ENCODE results near the gene FBXO36. TPM values are rescaled to one million over a fixed set of nuclear protein-coding genes. Genes with fewer than 3 reads are reported as not detected.
"Not testable (repeated sequence)": the region's sequence is repeated elsewhere in the genome, so short reads cannot be mapped to it uniquely, and the experiment has no call there.

Gene FBXO36
- total and polyA plus RNA-seq, 2 donors (not counting 1 experiment from before 2014, with no cell fraction given) = 0.49 to 1.5 TPM

DNA sequence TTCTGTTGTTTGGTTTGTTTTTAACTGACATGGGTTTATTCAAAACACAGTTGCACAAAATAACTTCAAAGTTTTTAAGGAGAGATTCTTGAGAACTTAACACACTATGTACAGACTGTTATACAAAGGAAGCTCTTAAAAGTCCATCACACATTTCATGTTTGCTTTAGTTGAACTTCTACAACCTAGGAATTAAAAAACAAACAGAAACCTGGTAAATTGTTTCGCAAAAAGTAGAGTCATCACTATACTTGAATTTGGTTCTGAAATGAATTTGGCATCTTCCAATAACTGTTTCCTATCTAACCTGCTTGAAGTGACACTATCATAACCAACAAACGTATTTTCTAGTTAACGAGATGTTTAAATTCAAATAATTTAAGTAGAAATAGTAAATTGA lies 22.3 kb upstream of the FBXO36 start:
- Mint-ChIP-seq H3K9me3 (ENCODE audit: insufficient read depth) (no peaks in the 10 kb centered on the region), H3K4me3 (no peak overlapping the region), H3K4me1 (peaks cover 35% of the 10 kb centered on the region), H3K27ac (no peak overlapping the region), H3K27me3 (no peaks in the 10 kb centered on the region)
- Histone ChIP-seq H3K27ac (ENCODE audit: low read length in 2 of 2) (no peak overlapping the region), H3K4me3 (ENCODE audit: control extremely low read depth in 1 of 5, extremely low read depth in 1 of 5, insufficient read depth in 1 of 5, low read depth in 2 of 5, low read length in 4 of 5) (no peak overlapping the region), H4K20me1 (ENCODE audit: control insufficient read depth, insufficient read depth, low read length, poor library complexity, severe bottlenecking) (peaks cover 60% of the 10 kb centered on the region), H3K27me3 (replicated peaks in 1 of 4; ENCODE audit: control extremely low read depth in 1 of 4, control insufficient read depth in 3 of 4, insufficient read depth in 4 of 4, low read length in 3 of 4) (no peaks in the 10 kb centered on the region), H3K9ac (ENCODE audit: low read length) (no peak overlapping the region), H3K9me3 (ENCODE audit: control extremely low read depth in 1 of 3, control insufficient read depth in 2 of 3, insufficient read depth in 1 of 3, low read length in 2 of 3) (no peaks in the 10 kb centered on the region), H3K79me2 (ENCODE audit: control insufficient read depth, insufficient read depth, low read length) (peaks cover 99% of the 10 kb centered on the region), H2AFZ (ENCODE audit: insufficient read depth, low read depth, low read length, poor library complexity, severe bottlenecking) (no peak overlapping the region), H3K4me2 (replicated peaks; ENCODE audit: low read depth, low read length, poor library complexity, severe bottlenecking) (no peak overlapping the region), H3K4me1 (ENCODE audit: control insufficient read depth in 2 of 2, insufficient read depth in 2 of 2, low read length in 2 of 2) (peaks cover 0 to 3% of the 10 kb centered on the region in 2 donors), H3K36me3 (replicated peaks in 1 of 2; ENCODE audit: control extremely low read depth in 1 of 2, control insufficient read depth in 1 of 2, extremely low read depth in 1 of 2, insufficient read depth in 2 of 2, low read length in 1 of 2) (peaks cover 0 to 13% of the 10 kb centered on the region in 2 experiments)
- DNase-seq (no peak), ATAC-seq (ENCODE audit: low read depth) (no peak)
- ChIA-PET CTCF (interaction anchor here (1.5 kb wide), 1 partner anchor 99 kb away, joined by 3 read pairs; no protein-coding TSS in a partner anchor), POLR2A (no interaction called here)
- TF ChIP-seq EZH2 (IDR thresholded peaks at IDR 0.05; ENCODE audit: borderline replicate concordance, insufficient read depth, low read depth, low read length, poor library complexity, severe bottlenecking) = no peak
- TF ChIP-seq, protein P1, sequence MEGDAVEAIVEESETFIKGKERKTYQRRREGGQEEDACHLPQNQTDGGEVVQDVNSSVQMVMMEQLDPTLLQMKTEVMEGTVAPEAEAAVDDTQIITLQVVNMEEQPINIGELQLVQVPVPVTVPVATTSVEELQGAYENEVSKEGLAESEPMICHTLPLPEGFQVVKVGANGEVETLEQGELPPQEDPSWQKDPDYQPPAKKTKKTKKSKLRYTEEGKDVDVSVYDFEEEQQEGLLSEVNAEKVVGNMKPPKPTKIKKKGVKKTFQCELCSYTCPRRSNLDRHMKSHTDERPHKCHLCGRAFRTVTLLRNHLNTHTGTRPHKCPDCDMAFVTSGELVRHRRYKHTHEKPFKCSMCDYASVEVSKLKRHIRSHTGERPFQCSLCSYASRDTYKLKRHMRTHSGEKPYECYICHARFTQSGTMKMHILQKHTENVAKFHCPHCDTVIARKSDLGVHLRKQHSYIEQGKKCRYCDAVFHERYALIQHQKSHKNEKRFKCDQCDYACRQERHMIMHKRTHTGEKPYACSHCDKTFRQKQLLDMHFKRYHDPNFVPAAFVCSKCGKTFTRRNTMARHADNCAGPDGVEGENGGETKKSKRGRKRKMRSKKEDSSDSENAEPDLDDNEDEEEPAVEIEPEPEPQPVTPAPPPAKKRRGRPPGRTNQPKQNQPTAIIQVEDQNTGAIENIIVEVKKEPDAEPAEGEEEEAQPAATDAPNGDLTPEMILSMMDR (IDR thresholded peaks at IDR 0.05) = no peak
- WGBS (ENCODE audit: insufficient coverage) = no CpG with 5 or more reads among the region's 3 CpGs
- intact Hi-C loops (cut with micrococcal nuclease) = no loop called here

DNA sequence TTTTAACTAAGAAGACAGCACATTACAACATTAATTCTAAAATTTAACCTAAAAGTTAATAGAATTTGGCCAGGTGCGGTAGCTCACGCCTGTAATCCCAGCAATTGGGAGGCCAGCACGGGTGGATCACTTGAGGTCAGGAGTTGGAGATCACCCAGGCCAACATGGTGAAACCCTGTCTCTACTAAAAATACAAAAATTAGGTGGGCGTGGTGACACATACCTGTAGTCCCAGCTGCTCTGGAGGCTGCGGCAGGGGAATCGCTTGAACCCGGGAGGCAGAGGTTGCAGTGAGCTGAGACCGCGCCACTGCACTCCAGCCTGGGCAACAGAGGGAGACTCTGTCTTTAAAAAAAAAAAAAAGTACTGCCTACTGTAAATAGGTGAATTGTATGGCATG lies 21.8 kb upstream of the FBXO36 start:
- H3K27me3 Mint-ChIP-seq; H3K4me1 ChIP-seq (ENCODE audit: control insufficient read depth in 2 of 2, insufficient read depth in 2 of 2, low read length in 2 of 2); H3K9ac ChIP-seq (ENCODE audit: low read length); H3K4me3 ChIP-seq (ENCODE audit: control extremely low read depth in 1 of 5, extremely low read depth in 1 of 5, insufficient read depth in 1 of 5, low read depth in 2 of 5, low read length in 4 of 5); H3K27ac Mint-ChIP-seq; CTCF ChIA-PET; H3K27me3 ChIP-seq (replicated peaks in 1 of 4; ENCODE audit: control extremely low read depth in 1 of 4, control insufficient read depth in 3 of 4, insufficient read depth in 4 of 4, low read length in 3 of 4); ATAC-seq (ENCODE audit: low read depth); H3K9me3 Mint-ChIP-seq (ENCODE audit: insufficient read depth); H2AFZ ChIP-seq (ENCODE audit: insufficient read depth, low read depth, low read length, poor library complexity, severe bottlenecking); DNase-seq; H3K4me3 Mint-ChIP-seq; H3K9me3 ChIP-seq (ENCODE audit: control extremely low read depth in 1 of 3, control insufficient read depth in 2 of 3, insufficient read depth in 1 of 3, low read length in 2 of 3); H3K27ac ChIP-seq (ENCODE audit: low read length in 2 of 2); intact Hi-C loops (cut with micrococcal nuclease); POLR2A ChIA-PET; H3K4me2 ChIP-seq (replicated peaks; ENCODE audit: low read depth, low read length, poor library complexity, severe bottlenecking): not testable (repeated sequence)
- Histone ChIP-seq H4K20me1 (ENCODE audit: control insufficient read depth, insufficient read depth, low read length, poor library complexity, severe bottlenecking) (peaks cover 59% of the 10 kb centered on the region), H3K79me2 (ENCODE audit: control insufficient read depth, insufficient read depth, low read length) (peaks cover 99% of the 10 kb centered on the region), H3K36me3 (replicated peaks in 1 of 2; ENCODE audit: control extremely low read depth in 1 of 2, control insufficient read depth in 1 of 2, extremely low read depth in 1 of 2, insufficient read depth in 2 of 2, low read length in 1 of 2) (peaks cover 0 to 13% of the 10 kb centered on the region in 2 experiments)
- peaks cover 39% of the 10 kb centered on the region for H3K4me1 Mint-ChIP-seq
- 67% methylated on average over 5 of the region's 9 CpGs for WGBS (ENCODE audit: insufficient coverage)
